PC-3 (cell line): ENCODE results near the gene TRIP6. TPM values are rescaled to one million over a fixed set of nuclear protein-coding genes. Genes with fewer than 3 reads are reported as not detected.

Source experiments
- ATAC-seq: fragments of 200-7000 bp; cut with Tn5 transposase; 2 replicates; pipeline ENCODE4 v1.9.1; 2020; ENCODE audit warnings: mild to moderate bottlenecking, moderate library complexity
- BruUV-seq: library from RNA; stranded (reverse); fragments of 400-500 nt; replicated peaks from 2 replicates; lab custom pipeline; 2021; lab: Mats Ljungman, UMichigan
- CTCF ChIA-PET: fragments of 300-600 bp; sonication (Branson Sonifier 250); formaldehyde crosslinking; loops from one replicate; lab custom pipeline; 2022; ENCODE audit warnings: antibody characterized with exemption; lab: Charles Lee
- POLR2A ChIA-PET: fragments of 300-600 bp; sonication (Branson Sonifier 250); formaldehyde crosslinking; loops from one replicate; lab custom pipeline; 2022; ENCODE audit warnings: antibody characterized with exemption; ENCODE audit not compliant: unreplicated experiment; lab: Charles Lee
- DNase-seq: peaks from one replicate; pipeline ENCODE4 v3.0.0-alpha.2; 2015
- H2AFZ ChIP-seq: fragments of 300-600 bp; sonication (generic); 2 replicates; pipeline ENCODE4 v1.6.0; 2016; ENCODE audit warnings: antibody characterized with exemption, low read length
- H3F3A ChIP-seq: fragments of 300-600 bp; sonication (generic); one replicate; pipeline ENCODE4 v1.6.0; 2017; ENCODE audit warnings: antibody characterized with exemption, low read length, control low read depth, mild to moderate bottlenecking; ENCODE audit not compliant: unreplicated experiment
- H3K27ac ChIP-seq: fragments of 300-600 bp; sonication (generic); 2 replicates; pipeline ENCODE4 v1.5.1; 2016; ENCODE audit warnings: mild to moderate bottlenecking, low read length
- H3K27me3 ChIP-seq: fragments of 300-600 bp; sonication (generic); 2 replicates; pipeline ENCODE4 v1.6.1; 2016; ENCODE audit warnings: low read length, mixed read lengths
- H3K36me3 ChIP-seq: fragments of 300-600 bp; sonication (generic); 2 replicates; pipeline ENCODE4 v1.6.1; 2016; ENCODE audit warnings: low read depth, mixed run types, low read length, mixed read lengths
- H3K4me1 ChIP-seq: fragments of 300-600 bp; sonication (generic); 2 replicates; pipeline ENCODE4 v1.5.1; 2016; ENCODE audit warnings: low read length; ENCODE audit not compliant: insufficient read depth
- H3K4me2 ChIP-seq: fragments of 300-600 bp; sonication (generic); 2 replicates; pipeline ENCODE4 v1.6.0; 2016; ENCODE audit warnings: low read length
- H3K4me3 ChIP-seq: fragments of 300-600 bp; sonication (generic); 2 replicates; pipeline ENCODE4 v1.5.1; 2016; ENCODE audit warnings: mild to moderate bottlenecking, low read length, mixed read lengths
- H3K79me2 ChIP-seq: fragments of 300-600 bp; sonication (generic); 2 replicates; pipeline ENCODE4 v1.6.1; 2017; ENCODE audit warnings: low read length, mixed read lengths
- H3K9ac ChIP-seq: fragments of 300-600 bp; sonication (generic); 2 replicates; pipeline ENCODE4 v1.6.0; 2016; ENCODE audit warnings: mild to moderate bottlenecking, low read length
- H3K9me2 ChIP-seq: fragments of 300-600 bp; sonication (generic); replicated peaks from 2 replicates; pipeline ENCODE4 v1.6.1; 2016; ENCODE audit warnings: mixed run types, low read length, mixed read lengths
- H3K9me3 ChIP-seq: fragments of 300-600 bp; sonication (generic); 2 replicates; pipeline ENCODE4 v1.6.1; 2016; ENCODE audit warnings: low read length, mixed read lengths
- H4K20me1 ChIP-seq: fragments of 300-600 bp; sonication (generic); 2 replicates; pipeline ENCODE4 v1.6.1; 2016; ENCODE audit warnings: low read length, mixed read lengths
- EZH2 ChIP-seq: fragments of 300-600 bp; sonication (generic); IDR thresholded peaks from one replicate; pipeline ENCODE4 v1.6.1; 2017; ENCODE audit warnings: antibody characterized with exemption, mild to moderate bottlenecking, low read length; ENCODE audit not compliant: unreplicated experiment
- EZH2phosphoT487 ChIP-seq: fragments of 300-600 bp; sonication (generic); IDR thresholded peaks from 2 replicates; pipeline ENCODE4 v1.6.1; 2018; ENCODE audit warnings: mild to moderate bottlenecking, antibody characterized with exemption, low read length, borderline replicate concordance
- intact Hi-C: fragments of 100-400 bp; cut with micrococcal nuclease; formaldehyde crosslinking; loops from 2 replicates; pipeline ENCODE4 v1.9.0; 2023
- total RNA-seq: library from RNA; depleted of rRNA; stranded (reverse); fragments of >200 nt; gene quantifications from 2 replicates; pipeline ENCODE4 v1.2.3, GENCODE V29; 2014
- TF ChIP-seq, protein P1 (sequence below): fragments of 300-600 bp; sonication (generic); conservative IDR thresholded peaks from 2 replicates; pipeline ENCODE4 v1.5.1; 2017; ENCODE audit warnings: antibody characterized with exemption, low read depth, mild to moderate bottlenecking, low read length

TRIP6 gene
- total RNA-seq, 1 experiment from 2014 or later = 11.3 TPM

- ChIA-PET POLR2A (no interaction called here), CTCF (no interaction called here)
- TF ChIP-seq EZH2phosphoT487 (no peak), EZH2 (no peak)
- TF ChIP-seq, protein P1, sequence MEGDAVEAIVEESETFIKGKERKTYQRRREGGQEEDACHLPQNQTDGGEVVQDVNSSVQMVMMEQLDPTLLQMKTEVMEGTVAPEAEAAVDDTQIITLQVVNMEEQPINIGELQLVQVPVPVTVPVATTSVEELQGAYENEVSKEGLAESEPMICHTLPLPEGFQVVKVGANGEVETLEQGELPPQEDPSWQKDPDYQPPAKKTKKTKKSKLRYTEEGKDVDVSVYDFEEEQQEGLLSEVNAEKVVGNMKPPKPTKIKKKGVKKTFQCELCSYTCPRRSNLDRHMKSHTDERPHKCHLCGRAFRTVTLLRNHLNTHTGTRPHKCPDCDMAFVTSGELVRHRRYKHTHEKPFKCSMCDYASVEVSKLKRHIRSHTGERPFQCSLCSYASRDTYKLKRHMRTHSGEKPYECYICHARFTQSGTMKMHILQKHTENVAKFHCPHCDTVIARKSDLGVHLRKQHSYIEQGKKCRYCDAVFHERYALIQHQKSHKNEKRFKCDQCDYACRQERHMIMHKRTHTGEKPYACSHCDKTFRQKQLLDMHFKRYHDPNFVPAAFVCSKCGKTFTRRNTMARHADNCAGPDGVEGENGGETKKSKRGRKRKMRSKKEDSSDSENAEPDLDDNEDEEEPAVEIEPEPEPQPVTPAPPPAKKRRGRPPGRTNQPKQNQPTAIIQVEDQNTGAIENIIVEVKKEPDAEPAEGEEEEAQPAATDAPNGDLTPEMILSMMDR = no peak
- peaks cover 31% of the 10 kb centered on the region for H3K36me3 ChIP-seq
- intact Hi-C loops = no loop called here
- H3K27me3 ChIP-seq = no peaks in the 10 kb centered on the region
- no peaks in the 10 kb centered on the region for H3K9me3 ChIP-seq
- H3K4me3 ChIP-seq = no peak overlapping the region
- H3K4me2 ChIP-seq = no peak overlapping the region
- H2AFZ ChIP-seq = no peak overlapping the region
- H3F3A ChIP-seq = no peaks in the 10 kb centered on the region
- H3K9me2 ChIP-seq = no peaks in the 10 kb centered on the region
- peaks cover 42% of the 10 kb centered on the region for H3K79me2 ChIP-seq
- H3K27ac ChIP-seq = no peak overlapping the region
- no peak for DNase-seq
- H3K4me1 ChIP-seq = peaks cover 5% of the 10 kb centered on the region; the same call in 1 of the 2 replicates
- BruUV-seq = no TSS peak
- no peak for ATAC-seq
- no peak overlapping the region for H3K9ac ChIP-seq
- peaks cover 5% of the 10 kb centered on the region; the same call in 1 of the 2 replicates for H4K20me1 ChIP-seq
These were observed 44.1 kb upstream of the TRIP6 start for GRCh38 chr7:100823140-100823525.

GRCh38 chr7:100823534-100823933, 43.7 kb upstream of the TRIP6 start:
- no peak for DNase-seq
- no peak overlapping the region for H3K27ac ChIP-seq
- no peaks in the 10 kb centered on the region for H3K9me3 ChIP-seq
- ChIA-PET POLR2A (no interaction called here), CTCF (no interaction called here)
- intact Hi-C loops = no loop called here
- TF ChIP-seq EZH2 (no peak), EZH2phosphoT487 (no peak)
- TF ChIP-seq, protein P1 = no peak
- no peak for ATAC-seq
- BruUV-seq = no TSS peak
- no peaks in the 10 kb centered on the region for H3F3A ChIP-seq
- no peak overlapping the region for H3K4me3 ChIP-seq
- peaks cover 27% of the 10 kb centered on the region for H3K36me3 ChIP-seq
- H3K27me3 ChIP-seq = no peaks in the 10 kb centered on the region
- H2AFZ ChIP-seq = no peak overlapping the region
- no peak overlapping the region for H3K9ac ChIP-seq
- H3K4me1 ChIP-seq = peaks cover 5% of the 10 kb centered on the region; the same call in 1 of the 2 replicates
- no peak overlapping the region for H3K4me2 ChIP-seq
- H3K79me2 ChIP-seq = peaks cover 42% of the 10 kb centered on the region
- no peaks in the 10 kb centered on the region for H3K9me2 ChIP-seq
- H4K20me1 ChIP-seq = peaks cover 5% of the 10 kb centered on the region; the same call in 1 of the 2 replicates

DNA sequence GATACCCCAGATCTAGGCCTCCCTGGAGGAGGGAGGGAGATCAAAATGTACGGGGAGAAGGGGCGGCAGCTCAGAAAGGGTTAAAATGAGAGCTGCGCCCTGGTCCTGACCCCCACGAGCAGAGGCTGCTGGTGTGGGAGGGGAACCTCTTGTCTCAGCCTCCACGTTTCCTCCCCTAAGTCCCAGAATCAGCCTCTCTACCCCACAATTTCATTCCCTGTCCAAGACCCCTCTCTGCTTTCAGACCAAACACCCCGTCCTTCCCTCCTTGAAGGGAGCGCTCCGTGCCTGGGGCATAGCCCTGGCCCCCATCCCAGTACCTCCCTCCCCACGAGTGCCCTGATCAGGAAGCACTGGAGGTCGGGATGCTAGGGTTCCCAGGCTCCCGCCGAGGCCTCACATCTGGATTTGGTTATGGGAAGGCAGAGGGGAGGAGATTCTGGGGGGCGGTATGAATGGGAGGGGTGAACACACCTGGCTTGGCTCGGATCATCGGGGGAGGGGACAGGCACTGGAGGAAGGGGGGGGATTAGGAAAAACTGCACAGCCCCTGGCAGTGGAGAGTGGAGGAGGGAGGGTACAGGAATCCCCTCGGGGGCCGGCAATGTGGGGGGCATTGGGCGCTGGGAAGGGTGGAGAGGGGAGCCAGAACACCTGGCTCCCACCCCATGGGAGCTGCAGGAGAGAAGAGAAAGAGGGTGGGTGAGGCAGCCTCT, 42.5 kb upstream of the TRIP6 start:
- H3K79me2 ChIP-seq = peaks cover 42% of the 10 kb centered on the region
- H3F3A ChIP-seq = no peaks in the 10 kb centered on the region
- ATAC-seq (no peak), DNase-seq (no peak)
- peak overlapping the region; percentile 76 for H3K9ac ChIP-seq
- peaks cover 5% of the 10 kb centered on the region; the same call in 1 of the 2 replicates for H3K4me1 ChIP-seq
- no peak overlapping the region for H3K27ac ChIP-seq
- peak overlapping the region; percentile 99 for H3K4me3 ChIP-seq
- CTCF ChIA-PET = interaction anchor here (1.2 kb wide), 1 partner anchor 23 kb away, joined by 6 read pairs; no protein-coding TSS in a partner anchor
- H3K9me2 ChIP-seq = no peaks in the 10 kb centered on the region
- intact Hi-C loops = loop anchor here (5.0 kb wide), 1 partner anchor 117 kb away; the partner anchor contains the start of gene POP7
- peak overlapping the region; percentile 86 for H3K4me2 ChIP-seq
- no peak overlapping the region for H2AFZ ChIP-seq
- H4K20me1 ChIP-seq = peaks cover 5% of the 10 kb centered on the region; the same call in 1 of the 2 replicates
- H3K36me3 ChIP-seq = peaks cover 25% of the 10 kb centered on the region
- TF ChIP-seq EZH2phosphoT487 = no peak
- TF ChIP-seq EZH2 = no peak
- TF ChIP-seq, protein P1 = no peak
- H3K9me3 ChIP-seq = no peaks in the 10 kb centered on the region
- H3K27me3 ChIP-seq = no peaks in the 10 kb centered on the region
- POLR2A ChIA-PET = no interaction called here
- BruUV-seq = no TSS peak
